Stimulated activated naive B cell treated with anti-CD40 and anti-IgM and Interleukin-4, amounts not matched to agents 10 μg/mL and 1 μg/mL and 100 μg/mL, for 72 hours (primary cell): Measurements from ENCODE around the gene PTPN6.

Experiments used
- ATAC-seq, 2 donors: fragments of 150-1000 bp; cut with Tn5 transposase; replicated peaks; 2 replicates each; pipeline ENCODE4 v1.10.0; 2021; ENCODE audit warnings: moderate library complexity in 1 of 2
- DNase-seq: peaks from one replicate; pipeline ENCODE4 v3.0.0; 2021
- H3K27ac Mint-ChIP-seq: one replicate; pipeline ENCODE4 v1.8.0; 2022; ENCODE audit warnings: mild to moderate bottlenecking, mixed read lengths
- H3K27me3 Mint-ChIP-seq, 2 donors: one replicate each; pipeline ENCODE4 v1.8.0; 2022; ENCODE audit warnings: mixed read lengths in 2 of 2
- H3K36me3 Mint-ChIP-seq, 2 donors: one replicate each; pipeline ENCODE4 v1.8.0; 2022; ENCODE audit warnings: mixed read lengths in 2 of 2, mild to moderate bottlenecking in 1 of 2
- H3K4me1 Mint-ChIP-seq, 2 donors: one replicate each; pipeline ENCODE4 v1.8.0; 2022; ENCODE audit warnings: mixed read lengths in 2 of 2, mild to moderate bottlenecking in 1 of 2
- H3K4me3 Mint-ChIP-seq, 2 donors: one replicate each; pipeline ENCODE4 v1.8.0; 2022; ENCODE audit warnings: mild to moderate bottlenecking in 2 of 2, mixed read lengths in 2 of 2, moderate library complexity in 1 of 2
- H3K9me3 Mint-ChIP-seq, 2 donors: one replicate each; pipeline ENCODE4 v1.8.0; 2022; ENCODE audit warnings: mixed read lengths in 2 of 2, mild to moderate bottlenecking in 1 of 2

PTPN6 gene

GRCh38 chr12:6916426-6917200 lies 34.5 kb upstream of the PTPN6 start:
- ATAC-seq (no peak), DNase-seq (no peak)
- H3K36me3 Mint-ChIP-seq: peaks cover 9 to 22% of the 10 kb centered on the region in 2 donors
- no peaks in the 10 kb centered on the region for H3K9me3 Mint-ChIP-seq
- H3K4me3 Mint-ChIP-seq: no peak overlapping the region
- peaks cover 26 to 30% of the 10 kb centered on the region in 2 donors for H3K4me1 Mint-ChIP-seq
- no peak overlapping the region for H3K27ac Mint-ChIP-seq
- H3K27me3 Mint-ChIP-seq: peaks cover 7 to 10% of the 10 kb centered on the region in 2 donors

GRCh38 chr12:6917491-6918231 lies 33.5 kb upstream of the PTPN6 start:
- DNase-seq: no peak
- ATAC-seq: no peak
- no peaks in the 10 kb centered on the region for H3K9me3 Mint-ChIP-seq
- H3K36me3 Mint-ChIP-seq: peaks cover 9 to 26% of the 10 kb centered on the region in 2 donors
- peaks cover 37 to 41% of the 10 kb centered on the region in 2 donors for H3K4me1 Mint-ChIP-seq
- peaks cover 4 to 8% of the 10 kb centered on the region in 2 donors for H3K27me3 Mint-ChIP-seq
- H3K27ac Mint-ChIP-seq: peak overlapping the region; percentile 73
- no peak overlapping the region for H3K4me3 Mint-ChIP-seq

DNA sequence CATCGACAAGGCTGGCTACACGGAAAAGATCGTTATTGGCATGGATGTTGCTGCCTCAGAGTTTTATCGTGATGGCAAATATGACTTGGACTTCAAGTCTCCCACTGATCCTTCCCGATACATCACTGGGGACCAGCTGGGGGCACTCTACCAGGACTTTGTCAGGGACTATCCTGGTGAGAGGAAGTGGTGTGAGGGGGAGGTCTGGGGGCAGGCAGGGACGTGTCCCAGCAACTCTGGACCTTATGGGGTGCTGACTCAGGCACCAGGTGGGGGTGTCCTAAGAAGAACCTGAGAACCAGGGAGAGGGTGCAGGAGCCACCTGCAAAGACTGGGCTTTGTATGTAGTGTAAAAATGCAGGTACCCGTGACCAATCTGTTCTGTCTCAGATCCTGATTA lies 31.6 kb upstream of the PTPN6 start:
- Mint-ChIP-seq H3K4me1 (peaks cover 49 to 56% of the 10 kb centered on the region in 2 donors), H3K27ac (no peak overlapping the region), H3K4me3 (no peak overlapping the region), H3K9me3 (no peaks in the 10 kb centered on the region), H3K27me3 (no peaks in the 10 kb centered on the region), H3K36me3 (peaks cover 12 to 31% of the 10 kb centered on the region in 2 donors)
- ATAC-seq (no peak), DNase-seq (no peak)

- ATAC-seq: no peak
- Mint-ChIP-seq H3K9me3 (no peaks in the 10 kb centered on the region), H3K36me3 (peaks cover 8 to 28% of the 10 kb centered on the region in 2 donors), H3K4me1 (peaks cover 47 to 61% of the 10 kb centered on the region in 2 donors), H3K27me3 (no peaks in the 10 kb centered on the region), H3K27ac (peak overlapping the region; percentile 84), H3K4me3 (peak overlapping the region in 1 of 2 donors; percentile 4)
- no peak for DNase-seq
Measured at GRCh38 chr12:6921539-6921938, 29.6 kb upstream of the PTPN6 start.

DNA sequence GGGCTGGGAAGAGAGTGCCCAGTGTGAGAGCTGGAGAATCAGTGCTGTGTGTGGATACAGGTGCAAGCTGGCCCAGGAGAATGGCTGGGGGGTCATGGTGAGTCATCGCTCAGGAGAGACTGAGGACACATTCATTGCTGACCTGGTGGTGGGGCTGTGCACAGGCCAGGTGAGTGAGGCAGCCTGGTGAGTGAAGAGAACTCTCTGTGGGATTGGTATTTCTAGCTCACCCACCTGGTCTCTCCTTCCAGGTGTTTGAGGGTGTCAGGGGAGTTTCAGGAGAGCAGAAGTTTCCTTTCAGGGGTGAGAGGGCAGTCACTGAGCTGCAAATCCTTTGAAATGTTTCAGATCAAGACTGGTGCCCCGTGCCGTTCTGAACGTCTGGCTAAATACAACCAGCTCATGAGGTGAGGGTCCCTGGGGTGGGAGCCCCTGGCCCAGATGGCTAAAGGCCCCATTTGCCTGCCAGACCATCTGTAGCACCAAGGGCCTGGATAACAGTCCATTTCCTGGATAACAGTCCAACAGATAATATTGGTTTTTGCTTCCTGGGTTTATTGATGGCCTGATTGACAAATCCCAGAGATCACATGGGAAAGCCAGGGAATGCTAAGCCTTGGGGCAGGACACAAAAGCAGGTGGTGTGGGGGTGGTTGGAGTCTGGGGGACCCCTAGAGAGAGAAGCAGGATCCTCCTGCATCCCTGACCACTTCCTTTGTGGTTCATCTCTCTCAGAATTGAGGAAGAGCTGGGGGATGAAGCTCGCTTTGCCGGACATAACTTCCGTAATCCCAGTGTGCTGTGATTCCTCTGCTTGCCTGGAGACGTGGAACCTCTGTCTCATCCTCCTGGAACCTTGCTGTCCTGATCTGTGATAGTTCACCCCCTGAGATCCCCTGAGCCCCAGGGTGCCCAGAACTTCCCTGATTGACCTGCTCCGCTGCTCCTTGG lies 28.9 kb upstream of the PTPN6 start:
- Mint-ChIP-seq H3K9me3 (no peaks in the 10 kb centered on the region), H3K27me3 (no peaks in the 10 kb centered on the region)

DNA sequence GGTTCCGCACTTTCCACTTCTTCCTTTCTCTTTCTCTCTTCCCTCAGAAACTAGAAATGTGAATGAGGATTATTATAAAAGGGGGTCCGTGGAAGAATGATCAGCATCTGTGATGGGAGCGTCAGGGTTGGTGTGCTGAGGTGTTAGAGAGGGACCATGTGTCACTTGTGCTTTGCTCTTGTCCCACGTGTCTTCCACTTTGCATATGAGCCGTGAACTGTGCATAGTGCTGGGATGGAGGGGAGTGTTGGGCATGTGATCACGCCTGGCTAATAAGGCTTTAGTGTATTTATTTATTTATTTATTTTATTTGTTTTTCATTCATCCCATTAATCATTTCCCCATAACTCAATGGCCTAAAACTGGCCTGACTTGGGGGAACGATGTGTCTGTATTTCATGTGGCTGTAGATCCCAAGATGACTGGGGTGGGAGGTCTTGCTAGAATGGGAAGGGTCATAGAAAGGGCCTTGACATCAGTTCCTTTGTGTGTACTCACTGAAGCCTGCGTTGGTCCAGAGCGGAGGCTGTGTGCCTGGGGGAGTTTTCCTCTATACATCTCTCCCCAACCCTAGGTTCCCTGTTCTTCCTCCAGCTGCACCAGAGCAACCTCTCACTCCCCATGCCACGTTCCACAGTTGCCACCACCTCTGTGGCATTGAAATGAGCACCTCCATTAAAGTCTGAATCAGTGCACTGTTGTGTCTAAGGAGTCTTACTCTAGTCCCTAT lies 28.0 kb upstream of the PTPN6 start:
- no peaks in the 10 kb centered on the region for H3K27me3 Mint-ChIP-seq
- H3K27ac Mint-ChIP-seq: peak overlapping the region; percentile 31
- peaks cover 8 to 21% of the 10 kb centered on the region in 2 donors for H3K36me3 Mint-ChIP-seq
- DNase-seq: no peak
- no peaks in the 10 kb centered on the region for H3K9me3 Mint-ChIP-seq
- peaks cover 55 to 70% of the 10 kb centered on the region in 2 donors for H3K4me1 Mint-ChIP-seq
- peak overlapping the region; percentile 1 to 23 for H3K4me3 Mint-ChIP-seq
- no peak for ATAC-seq

More for the DNA sequence above, 28.9 kb upstream of the PTPN6 start:
- peaks cover 8 to 25% of the 10 kb centered on the region in 2 donors for H3K36me3 Mint-ChIP-seq
- peaks cover 54 to 68% of the 10 kb centered on the region in 2 donors for H3K4me1 Mint-ChIP-seq
- peak overlapping the region; percentile 4 to 32 for H3K4me3 Mint-ChIP-seq
- peak overlapping the region; percentile 84 for H3K27ac Mint-ChIP-seq
- peak; percentile 50 to 52 for ATAC-seq
- no peak for DNase-seq

- Mint-ChIP-seq H3K36me3 (peaks cover 8 to 25% of the 10 kb centered on the region in 2 donors), H3K27ac (peak overlapping the region; percentile 7), H3K4me1 (peaks cover 59 to 76% of the 10 kb centered on the region in 2 donors), H3K27me3 (no peaks in the 10 kb centered on the region), H3K4me3 (peak overlapping the region in 1 of 2 donors; percentile 1), H3K9me3 (no peaks in the 10 kb centered on the region)
- no peak for ATAC-seq
- DNase-seq: no peak
Measured at GRCh38 chr12:6923851-6924250, 27.3 kb upstream of the PTPN6 start.

- Mint-ChIP-seq H3K4me3 (no peak overlapping the region), H3K36me3 (peaks cover 3 to 16% of the 10 kb centered on the region in 2 donors), H3K27ac (no peak overlapping the region), H3K27me3 (no peaks in the 10 kb centered on the region), H3K4me1 (peaks cover 60 to 81% of the 10 kb centered on the region in 2 donors), H3K9me3 (no peaks in the 10 kb centered on the region)
- no peak for DNase-seq
- no peak for ATAC-seq
Measured at GRCh38 chr12:6925239-6925539, 26.0 kb upstream of the PTPN6 start.

DNA sequence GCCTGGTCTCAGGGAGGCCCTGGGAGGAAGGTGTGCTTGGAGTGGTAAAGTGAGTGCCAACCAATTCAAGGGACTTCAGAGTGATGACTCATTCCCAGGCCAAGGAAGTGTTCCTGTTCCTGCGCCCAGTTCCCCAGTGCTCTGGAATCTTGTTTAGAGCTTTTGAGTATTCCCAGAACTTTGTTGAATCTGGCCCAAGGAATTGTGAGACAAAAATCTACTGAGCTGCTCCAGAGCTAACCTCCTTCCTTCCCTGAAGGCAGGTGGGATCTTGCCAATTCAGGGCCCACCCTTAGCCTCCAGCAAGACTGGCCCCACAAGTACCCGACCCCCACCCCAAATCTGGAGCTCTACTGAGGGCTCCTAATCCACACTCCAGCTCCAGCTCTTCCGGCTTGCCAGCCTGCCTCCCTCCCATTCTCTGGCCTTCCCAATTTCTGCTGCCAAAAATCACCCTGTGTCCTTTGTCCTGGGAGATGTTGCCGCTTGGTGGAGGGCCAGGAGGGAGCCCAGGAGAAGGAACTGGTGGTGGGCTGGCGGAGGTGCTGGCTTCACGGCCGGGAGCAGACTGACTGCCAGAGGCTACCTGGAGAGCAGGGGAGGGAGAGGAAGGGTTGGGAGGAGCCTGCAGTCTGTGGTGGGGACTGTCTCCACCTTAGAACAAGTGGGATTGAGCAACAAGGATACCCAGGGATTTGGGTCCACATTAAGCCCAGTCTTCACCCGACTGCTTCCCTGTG lies 25.4 kb upstream of the PTPN6 start:
- Mint-ChIP-seq H3K4me3 (peak overlapping the region in 1 of 2 donors; percentile 91), H3K27ac (no peak overlapping the region), H3K4me1 (peaks cover 62 to 85% of the 10 kb centered on the region in 2 donors), H3K27me3 (no peaks in the 10 kb centered on the region), H3K36me3 (peaks cover 3 to 16% of the 10 kb centered on the region in 2 donors), H3K9me3 (no peaks in the 10 kb centered on the region)
- DNase-seq (no peak), ATAC-seq (no peak)

DNA sequence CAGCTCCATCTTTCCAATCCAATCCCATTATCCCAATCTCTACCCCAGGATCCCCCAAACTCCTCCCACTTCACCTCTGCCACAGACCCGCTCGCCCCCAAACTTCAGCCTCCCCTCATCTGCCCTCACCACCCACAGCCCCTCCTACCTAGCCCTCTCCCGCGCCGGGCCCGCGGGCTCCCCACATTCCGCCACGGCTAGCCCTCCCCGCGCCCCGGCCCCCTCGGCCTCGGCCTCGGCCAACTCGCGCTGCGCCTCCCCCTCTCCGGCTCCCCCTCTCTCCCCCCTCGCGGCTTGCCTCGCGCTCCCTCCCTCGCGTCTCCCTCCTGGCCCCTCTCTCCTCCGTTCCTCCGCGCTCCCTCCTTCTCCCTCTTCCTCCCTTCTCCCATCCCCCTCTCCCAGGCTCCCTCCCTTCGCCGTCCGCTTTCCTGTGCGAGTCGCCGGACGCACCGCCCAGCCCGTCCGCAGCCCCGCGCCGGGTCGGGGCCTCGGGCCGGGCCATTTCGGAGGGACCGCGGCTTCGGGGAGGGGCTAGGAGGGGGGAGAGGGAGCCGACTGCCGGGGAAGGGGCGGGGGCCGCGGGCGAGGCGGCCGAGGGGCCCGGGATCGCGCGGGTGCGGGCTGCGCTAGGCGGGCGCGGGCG lies 23.7 kb upstream of the PTPN6 start, which contains the start of gene ATN1:
Gene ATN1 (plus strand): TSS at position 581 of the 643 bp plus-strand sequence. CDS start 6,043 bp downstream, outside the sequence.
- Mint-ChIP-seq H3K9me3 (no peaks in the 10 kb centered on the region), H3K4me3 (peak within 1 kb of the TSS; percentile 86 to 91), H3K4me1 (peaks cover 55 to 83% of the 10 kb centered on the region in 2 donors), H3K36me3 (peaks cover 5 to 15% of the 10 kb centered on the region in 2 donors), H3K27ac (peak within 1 kb of the TSS; percentile 94), H3K27me3 (no peaks in the 10 kb centered on the region)
- ATAC-seq: peak; percentile 50 to 52
- no peak for DNase-seq

GRCh38 chr12:6928022-6928702 lies 23.0 kb upstream of the PTPN6 start:
- no peak for DNase-seq
- Mint-ChIP-seq H3K27me3 (no peaks in the 10 kb centered on the region), H3K4me1 (peaks cover 49 to 80% of the 10 kb centered on the region in 2 donors), H3K9me3 (no peaks in the 10 kb centered on the region), H3K27ac (peak overlapping the region; percentile 94), H3K4me3 (peak overlapping the region; percentile 86 to 87), H3K36me3 (peaks cover 2 to 10% of the 10 kb centered on the region in 2 donors)
- peak; percentile 10 to 49 for ATAC-seq
